HG02938 (cell line): ENCODE data around the gene PPP2R3B.

ENCODE experiments used
- ATAC-seq: cut with Tn5 transposase; IDR thresholded peaks from one replicate; pipeline ENCODE4 v1.9.1; 2021; ENCODE audit warnings: mild to moderate bottlenecking, moderate library complexity; ENCODE audit not compliant: unreplicated experiment

Gene PPP2R3B

GRCh38 chrX:370963-371745 lies 15.6 kb downstream of the PPP2R3B start:
- ATAC-seq, result no peak

GRCh38 chrX:370244-370962 lies 16.3 kb downstream of the PPP2R3B start:
- ATAC-seq, result no peak

- ATAC-seq, result no peak
These were observed 17.1 kb downstream of the PPP2R3B start for GRCh38 chrX:369563-370101.

GRCh38 chrX:368811-369562 lies 17.7 kb downstream of the PPP2R3B start:
- no peak for ATAC-seq

GRCh38 chrX:367866-368265 lies 18.8 kb downstream of the PPP2R3B start:
- ATAC-seq, result no peak

- no peak for ATAC-seq
These were observed 19.4 kb downstream of the PPP2R3B start for GRCh38 chrX:367349-367748.

GRCh38 chrX:363621-364375 lies 22.9 kb downstream of the PPP2R3B start:
- ATAC-seq, result no peak

GRCh38 chrX:362937-363620 lies 23.6 kb downstream of the PPP2R3B start:
- no peak for ATAC-seq

- ATAC-seq, result no peak
These were observed 24.4 kb downstream of the PPP2R3B start for GRCh38 chrX:362351-362750.

GRCh38 chrX:361231-362145 lies 25.2 kb downstream of the PPP2R3B start:
- ATAC-seq, result no peak

GRCh38 chrX:360496-361150 lies 26.1 kb downstream of the PPP2R3B start:
- no peak for ATAC-seq

- ATAC-seq, result no peak
These were observed 28.0 kb downstream of the PPP2R3B start for GRCh38 chrX:358651-359143.

- no peak for ATAC-seq
These were observed 28.8 kb downstream of the PPP2R3B start for GRCh38 chrX:357693-358471.

GRCh38 chrX:357035-357692 lies 29.5 kb downstream of the PPP2R3B start:
- ATAC-seq, result no peak

GRCh38 chrX:356385-357034 lies 30.2 kb downstream of the PPP2R3B start:
- ATAC-seq, result no peak

- ATAC-seq, result no peak
These were observed 31.2 kb downstream of the PPP2R3B start for GRCh38 chrX:355329-356050.
